ENCODE data around the gene PHPT1.

- no peak for TF ChIP-seq CTCF (conservative IDR thresholded peaks at IDR 0.05 in 1 of 2, IDR thresholded peaks at IDR 0.05 in 1 of 2; ENCODE audit: low read depth in 1 of 2, low read length in 2 of 2)
- no peak for TF ChIP-seq EZH2 (IDR thresholded peaks at IDR 0.05; ENCODE audit: low read length, missing control alignments)
Observed at GRCh38 chr9:136828474-136829140, 20.6 kb upstream of the PHPT1 start.
